Mammary epithelial cell (primary cell): ENCODE measurements around the gene DEXI.

Experiments
- CTCF ChIP-seq, 2 donors: IDR thresholded peaks in 1 of 2; conservative IDR thresholded peaks in 1 of 2; 2 replicates each; pipeline ENCODE4 v1.5.1; 2011 to 2012; ENCODE audit warnings: inconsistent platforms in 2 of 2, low read length in 2 of 2, mild to moderate bottlenecking in 2 of 2, control low read depth in 1 of 2, low read depth in 1 of 2; ENCODE audit not compliant: insufficient read depth in 1 of 2; ENCODE audit errors: extremely low read depth in 1 of 2
- EZH2 ChIP-seq: IDR thresholded peaks from 2 replicates; pipeline ENCODE4 v1.6.1; 2012; ENCODE audit warnings: low read length, inconsistent platforms, borderline replicate concordance

- TF ChIP-seq CTCF (conservative IDR thresholded peaks at IDR 0.05 in 1 of 2, IDR thresholded peaks at IDR 0.05 in 1 of 2; ENCODE audit: extremely low read depth in 1 of 2, insufficient read depth in 1 of 2, low read depth in 1 of 2, low read length in 2 of 2) (no peak), EZH2 (no peak)
Measured at GRCh38 chr16:10950393-10950792, 8.1 kb upstream of the DEXI start.
